HG03378 (cell line): ENCODE data around the gene RNF175.

ENCODE experiments used
- ATAC-seq: cut with Tn5 transposase; IDR thresholded peaks from one replicate; pipeline ENCODE4 v1.9.1; 2021; ENCODE audit warnings: mild to moderate bottlenecking, moderate library complexity; ENCODE audit not compliant: unreplicated experiment

The RNF175 gene

GRCh38 chr4:153750197-153750817 is 9.5 kb downstream of the RNF175 start:
- ATAC-seq, result peak; percentile 86

- no peak for ATAC-seq
These were observed 11.4 kb downstream of the RNF175 start for GRCh38 chr4:153748378-153748777.

GRCh38 chr4:153747406-153747955 is 12.3 kb downstream of the RNF175 start:
- no peak for ATAC-seq

- ATAC-seq, result no peak
These were observed 14.2 kb downstream of the RNF175 start for GRCh38 chr4:153745651-153746050.

GRCh38 chr4:153741541-153741940 is 18.3 kb downstream of the RNF175 start:
- ATAC-seq, result no peak

GRCh38 chr4:153735906-153736461 is 23.8 kb downstream of the RNF175 start:
- no peak for ATAC-seq

- peak; percentile 73 for ATAC-seq
These were observed 25.9 kb downstream of the RNF175 start for GRCh38 chr4:153733751-153734448.

- ATAC-seq, result no peak
These were observed 28.6 kb downstream of the RNF175 start for GRCh38 chr4:153731239-153731638.

GRCh38 chr4:153729895-153730294 is 29.9 kb downstream of the RNF175 start:
- no peak for ATAC-seq

- peak; percentile 57 for ATAC-seq
These were observed 31.2 kb downstream of the RNF175 start for GRCh38 chr4:153728660-153729059.

- peak; percentile 20 for ATAC-seq
These were observed 31.7 kb downstream of the RNF175 start for GRCh38 chr4:153728151-153728550.

GRCh38 chr4:153725831-153726154 is 34.0 kb downstream of the RNF175 start:
- ATAC-seq, result no peak

- no peak for ATAC-seq
These were observed 34.5 kb downstream of the RNF175 start for GRCh38 chr4:153725136-153725830.

- ATAC-seq, result no peak
These were observed 35.2 kb downstream of the RNF175 start for GRCh38 chr4:153724606-153725005.

GRCh38 chr4:153722036-153722435 is 37.8 kb downstream of the RNF175 start:
- ATAC-seq, result no peak

GRCh38 chr4:153713866-153714646 is 45.8 kb downstream of the RNF175 start:
- no peak for ATAC-seq

- ATAC-seq, result no peak
These were observed 49.1 kb downstream of the RNF175 start for GRCh38 chr4:153710681-153711080.

- peak; percentile 38 for ATAC-seq
These were observed 53.3 kb downstream of the RNF175 start for GRCh38 chr4:153706519-153706918.

- peak; percentile 88 for ATAC-seq
These were observed 53.9 kb downstream of the RNF175 start for GRCh38 chr4:153705743-153706468.

GRCh38 chr4:153704522-153704921 is 55.3 kb downstream of the RNF175 start:
- ATAC-seq, result no peak
